Panc1 (cell line): ENCODE measurements around the gene MAN1A1. TPM values are rescaled to one million over a fixed set of nuclear protein-coding genes. Genes with fewer than 3 reads are reported as not detected.

ENCODE experiments used
- ATAC-seq: fragments of 200-7000 bp; cut with Tn5 transposase; 2 replicates; pipeline ENCODE4 v1.9.1; 2020; ENCODE audit warnings: mild to moderate bottlenecking, moderate library complexity
- BruUV-seq: library from RNA; stranded (reverse); fragments of 400-500 nt; replicated peaks from 2 replicates; lab custom pipeline; 2021; lab: Mats Ljungman, UMichigan
- CTCF ChIA-PET: fragments of 300-600 bp; sonication (Branson Sonifier 250); formaldehyde crosslinking; loops from one replicate; lab custom pipeline; 2022; ENCODE audit warnings: antibody characterized with exemption; lab: Charles Lee
- POLR2A ChIA-PET: fragments of 300-600 bp; sonication (Branson Sonifier 250); formaldehyde crosslinking; loops from one replicate; lab custom pipeline; 2022; ENCODE audit warnings: antibody characterized with exemption; lab: Charles Lee
- DNase-seq: peaks from one replicate; pipeline ENCODE4 v3.0.0-alpha.2; 2010; ENCODE audit warnings: low read depth, low spot score
- H3K27ac ChIP-seq: 2 replicates; pipeline ENCODE4 v1.5.1; 2011; ENCODE audit warnings: mild to moderate bottlenecking, low read length, inconsistent platforms
- H3K27me3 ChIP-seq: fragments of 200-500 bp; sonication (Bioruptor generic); 2 replicates; pipeline ENCODE4 v1.6.0; 2014; ENCODE audit warnings: low read length, inconsistent platforms; ENCODE audit not compliant: control insufficient read depth, insufficient read depth
- H3K36me3 ChIP-seq: fragments of 200-500 bp; sonication (Bioruptor generic); 2 replicates; pipeline ENCODE4 v1.5.1; 2014; ENCODE audit warnings: inconsistent platforms, mild to moderate bottlenecking, low read length, moderate library complexity; ENCODE audit not compliant: control insufficient read depth, insufficient read depth
- H3K4me1 ChIP-seq: 2 replicates; pipeline ENCODE4 v1.5.1; 2011; ENCODE audit warnings: inconsistent platforms, mild to moderate bottlenecking, low read length, moderate library complexity; ENCODE audit not compliant: control insufficient read depth, insufficient read depth
- H3K4me3 ChIP-seq, 2 experiments: 2 replicates each; pipeline ENCODE4 v1.5.1; 2011 to 2012; ENCODE audit warnings: low read depth in 2 of 2, low read length in 2 of 2, mild to moderate bottlenecking in 2 of 2, inconsistent platforms in 1 of 2, moderate library complexity in 1 of 2
- H3K9me3 ChIP-seq: fragments of 200-500 bp; sonication (Bioruptor generic); 2 replicates; pipeline ENCODE4 v1.5.1; 2014; ENCODE audit warnings: low read depth, mild to moderate bottlenecking, inconsistent platforms, low read length, moderate library complexity; ENCODE audit not compliant: control insufficient read depth, insufficient read depth
- POLR2AphosphoS5 ChIP-seq: IDR thresholded peaks from 2 replicates; pipeline ENCODE4 v1.6.1; 2012; ENCODE audit warnings: mild to moderate bottlenecking, low read depth, low read length, moderate library complexity
- SIN3A ChIP-seq: IDR thresholded peaks from 2 replicates; pipeline ENCODE4 v1.6.1; 2012; ENCODE audit warnings: low read depth, mild to moderate bottlenecking, low read length, moderate library complexity, borderline replicate concordance; ENCODE audit not compliant: insufficient read depth
- TCF7L2 ChIP-seq: IDR thresholded peaks from 2 replicates; pipeline ENCODE4 v1.6.1; 2011; ENCODE audit warnings: mild to moderate bottlenecking, low read depth, low read length, inconsistent platforms
- in situ Hi-C: cut with HindIII; loops from 2 replicates; pipeline ENCODE4 v1.10.0; 2016; ENCODE audit warnings: low sequenced_read_pairs, low pct_unique_long_range_greater_than_20kb
- intact Hi-C: fragments of 100-400 bp; cut with micrococcal nuclease; formaldehyde crosslinking; loops from one replicate; pipeline ENCODE4 v1.10.0; 2022; ENCODE audit not compliant: unreplicated experiment
- total RNA-seq: library from RNA; stranded (reverse); gene quantifications from one replicate; pipeline ENCODE4 v1.2.1, GENCODE V29; 2021; ENCODE audit not compliant: unreplicated experiment
- TF ChIP-seq, protein P1 (sequence below), 2 experiments: IDR thresholded peaks; 2 replicates each; pipeline ENCODE4 v1.6.1; 2011 to 2012; ENCODE audit warnings: low read depth in 2 of 2, control low read depth in 1 of 2, low read length in 1 of 2, mild to moderate bottlenecking in 1 of 2, moderate library complexity in 1 of 2; ENCODE audit not compliant: insufficient read depth in 1 of 2
- TF ChIP-seq, protein P2 (sequence below): fragments of 450-650 bp; IDR thresholded peaks from 2 replicates; pipeline ENCODE4 v1.5.1; 2017; ENCODE audit warnings: mild to moderate bottlenecking

Gene MAN1A1
- total RNA-seq, 1 experiment from 2014 or later: 3.2 TPM

DNA sequence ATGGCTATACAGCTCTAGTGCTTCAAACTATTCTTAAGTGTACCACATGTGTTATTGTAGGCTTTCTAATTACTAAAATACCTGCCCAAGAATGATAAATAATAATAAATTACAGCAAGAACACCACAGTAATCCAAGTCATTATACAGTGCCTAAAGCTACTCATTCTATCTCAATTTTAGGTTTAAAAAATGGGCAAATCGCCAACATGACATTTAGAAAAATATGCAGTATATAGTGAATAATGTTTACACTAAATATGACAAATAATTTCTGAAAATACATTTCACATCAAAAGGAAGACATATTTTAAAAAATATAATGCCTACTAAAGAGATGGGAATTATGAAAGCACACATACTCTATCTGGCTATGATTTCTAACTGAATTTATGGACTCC is 91.8 kb downstream of the MAN1A1 start:
- no peak for DNase-seq
- H3K36me3 ChIP-seq: no peaks in the 10 kb centered on the region
- no peak overlapping the region for H3K4me3 ChIP-seq
- CTCF ChIA-PET: no interaction called here
- TF ChIP-seq POLR2AphosphoS5 (no peak), SIN3A (no peak), TCF7L2 (no peak)
- TF ChIP-seq, protein P1, sequence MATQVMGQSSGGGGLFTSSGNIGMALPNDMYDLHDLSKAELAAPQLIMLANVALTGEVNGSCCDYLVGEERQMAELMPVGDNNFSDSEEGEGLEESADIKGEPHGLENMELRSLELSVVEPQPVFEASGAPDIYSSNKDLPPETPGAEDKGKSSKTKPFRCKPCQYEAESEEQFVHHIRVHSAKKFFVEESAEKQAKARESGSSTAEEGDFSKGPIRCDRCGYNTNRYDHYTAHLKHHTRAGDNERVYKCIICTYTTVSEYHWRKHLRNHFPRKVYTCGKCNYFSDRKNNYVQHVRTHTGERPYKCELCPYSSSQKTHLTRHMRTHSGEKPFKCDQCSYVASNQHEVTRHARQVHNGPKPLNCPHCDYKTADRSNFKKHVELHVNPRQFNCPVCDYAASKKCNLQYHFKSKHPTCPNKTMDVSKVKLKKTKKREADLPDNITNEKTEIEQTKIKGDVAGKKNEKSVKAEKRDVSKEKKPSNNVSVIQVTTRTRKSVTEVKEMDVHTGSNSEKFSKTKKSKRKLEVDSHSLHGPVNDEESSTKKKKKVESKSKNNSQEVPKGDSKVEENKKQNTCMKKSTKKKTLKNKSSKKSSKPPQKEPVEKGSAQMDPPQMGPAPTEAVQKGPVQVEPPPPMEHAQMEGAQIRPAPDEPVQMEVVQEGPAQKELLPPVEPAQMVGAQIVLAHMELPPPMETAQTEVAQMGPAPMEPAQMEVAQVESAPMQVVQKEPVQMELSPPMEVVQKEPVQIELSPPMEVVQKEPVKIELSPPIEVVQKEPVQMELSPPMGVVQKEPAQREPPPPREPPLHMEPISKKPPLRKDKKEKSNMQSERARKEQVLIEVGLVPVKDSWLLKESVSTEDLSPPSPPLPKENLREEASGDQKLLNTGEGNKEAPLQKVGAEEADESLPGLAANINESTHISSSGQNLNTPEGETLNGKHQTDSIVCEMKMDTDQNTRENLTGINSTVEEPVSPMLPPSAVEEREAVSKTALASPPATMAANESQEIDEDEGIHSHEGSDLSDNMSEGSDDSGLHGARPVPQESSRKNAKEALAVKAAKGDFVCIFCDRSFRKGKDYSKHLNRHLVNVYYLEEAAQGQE (IDR thresholded peaks at IDR 0.05; ENCODE audit: insufficient read depth in 1 of 2, low read depth in 2 of 2, low read length in 1 of 2): no peak
- TF ChIP-seq, protein P2, sequence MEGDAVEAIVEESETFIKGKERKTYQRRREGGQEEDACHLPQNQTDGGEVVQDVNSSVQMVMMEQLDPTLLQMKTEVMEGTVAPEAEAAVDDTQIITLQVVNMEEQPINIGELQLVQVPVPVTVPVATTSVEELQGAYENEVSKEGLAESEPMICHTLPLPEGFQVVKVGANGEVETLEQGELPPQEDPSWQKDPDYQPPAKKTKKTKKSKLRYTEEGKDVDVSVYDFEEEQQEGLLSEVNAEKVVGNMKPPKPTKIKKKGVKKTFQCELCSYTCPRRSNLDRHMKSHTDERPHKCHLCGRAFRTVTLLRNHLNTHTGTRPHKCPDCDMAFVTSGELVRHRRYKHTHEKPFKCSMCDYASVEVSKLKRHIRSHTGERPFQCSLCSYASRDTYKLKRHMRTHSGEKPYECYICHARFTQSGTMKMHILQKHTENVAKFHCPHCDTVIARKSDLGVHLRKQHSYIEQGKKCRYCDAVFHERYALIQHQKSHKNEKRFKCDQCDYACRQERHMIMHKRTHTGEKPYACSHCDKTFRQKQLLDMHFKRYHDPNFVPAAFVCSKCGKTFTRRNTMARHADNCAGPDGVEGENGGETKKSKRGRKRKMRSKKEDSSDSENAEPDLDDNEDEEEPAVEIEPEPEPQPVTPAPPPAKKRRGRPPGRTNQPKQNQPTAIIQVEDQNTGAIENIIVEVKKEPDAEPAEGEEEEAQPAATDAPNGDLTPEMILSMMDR: no peak
- intact Hi-C loops (no loop called here), in situ Hi-C loops (no loop called here)
- POLR2A ChIA-PET: no interaction called here
- no peaks in the 10 kb centered on the region for H3K27me3 ChIP-seq
- no peak for ATAC-seq
- no peaks in the 10 kb centered on the region for H3K9me3 ChIP-seq
- H3K4me1 ChIP-seq: no peaks in the 10 kb centered on the region
- no TSS peak for BruUV-seq
- H3K27ac ChIP-seq: no peak overlapping the region

DNA sequence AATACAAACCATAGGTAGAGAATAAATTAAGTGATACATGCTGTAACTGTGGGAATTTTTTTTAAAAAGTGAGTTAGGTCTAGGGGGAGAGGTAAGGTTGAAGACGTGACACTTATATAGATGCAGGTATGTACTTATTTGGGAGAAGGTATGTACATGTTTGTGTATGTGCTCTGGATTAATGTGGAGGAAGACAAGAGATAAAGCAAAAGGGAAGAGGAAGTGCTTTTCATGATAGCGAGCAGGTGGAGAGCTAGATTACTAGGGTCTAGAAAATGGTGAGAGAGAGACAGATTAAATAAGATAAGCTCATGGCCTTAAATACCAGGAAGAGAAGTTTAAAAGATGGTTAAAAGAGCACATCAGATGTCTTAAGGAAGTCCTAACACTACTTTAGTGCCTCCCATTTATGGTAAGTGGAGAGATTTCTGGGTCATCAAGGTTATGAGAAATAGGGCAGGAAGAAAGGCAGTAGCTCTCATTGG is 92.5 kb downstream of the MAN1A1 start:
- H3K9me3 ChIP-seq: no peaks in the 10 kb centered on the region
- POLR2A ChIA-PET: no interaction called here
- DNase-seq (no peak), ATAC-seq (no peak)
- H3K36me3 ChIP-seq: no peaks in the 10 kb centered on the region
- CTCF ChIA-PET: no interaction called here
- BruUV-seq: no TSS peak
- intact Hi-C loops: no loop called here
- H3K27ac ChIP-seq: no peak overlapping the region
- H3K4me1 ChIP-seq: no peaks in the 10 kb centered on the region
- H3K27me3 ChIP-seq: no peaks in the 10 kb centered on the region
- TF ChIP-seq SIN3A (no peak), POLR2AphosphoS5 (no peak)
- TF ChIP-seq, protein P2: no peak
- no peak overlapping the region for H3K4me3 ChIP-seq
- in situ Hi-C loops: no loop called here
